GM12878 (cell line): ENCODE data around the gene RABL3. TPM values are rescaled to one million over a fixed set of nuclear protein-coding genes. Genes with fewer than 3 reads are reported as not detected.
A peak's percentile ranks its signal among the peaks of the same experiment; 100 is the strongest.

Experiments used
- ATAC-seq: fragments of 200-7000 bp; cut with Tn5 transposase; 3 replicates; pipeline ENCODE4 v1.9.1; 2020; ENCODE audit warnings: mild to moderate bottlenecking, moderate library complexity
- BruUV-seq: library from RNA; stranded (reverse); fragments of 400-500 nt; replicated peaks from 2 replicates; lab custom pipeline; 2021; lab: Mats Ljungman, UMichigan
- CTCF ChIA-PET: fragments of 300-600 bp; sonication (Branson Sonifier 250); formaldehyde crosslinking; extraction: SDS; loops from one replicate; lab custom pipeline; 2021; ENCODE audit warnings: inconsistent platforms; lab: Yijun Ruan, JAX
- POLR2A ChIA-PET: fragments of 350-600 bp; formaldehyde crosslinking; extraction: SDS; loops from one replicate; lab custom pipeline; 2021; ENCODE audit warnings: inconsistent platforms; lab: Charles Lee
- RAD21 ChIA-PET: fragments of 300-600 bp; sonication (Branson Sonifier 250); formaldehyde crosslinking; loops from one replicate; lab custom pipeline; 2023; ENCODE audit warnings: antibody characterized with exemption; ENCODE audit not compliant: unreplicated experiment; lab: Charles Lee
- SMC1A ChIA-PET: fragments of 300-600 bp; sonication (Branson Sonifier 250); formaldehyde crosslinking; loops from one replicate; lab custom pipeline; 2023; ENCODE audit not compliant: unreplicated experiment, uncharacterized antibody; lab: Charles Lee
- DNase-seq: peaks from one replicate; pipeline ENCODE4 v3.0.0-alpha.2; 2011; ENCODE audit warnings: low read depth, low spot score
- FAIRE-seq: peaks from 3 replicates; lab custom pipeline; 2011; peaks lifted over from hg19 to GRCh38; lab: Jason Lieb, UNC
- H2AFZ ChIP-seq: 2 replicates; pipeline ENCODE4 v1.6.0; 2011; ENCODE audit warnings: low read depth, low read length, control low read depth; ENCODE audit not compliant: control insufficient read depth
- H3K27ac ChIP-seq: 2 replicates; pipeline ENCODE4 v1.5.1; 2011; ENCODE audit warnings: control low read depth; ENCODE audit not compliant: control insufficient read depth, insufficient read depth
- H3K27me3 ChIP-seq, 2 experiments: replicated peaks in 1 of 2; 2 replicates each; pipeline versions ENCODE4 v1.6.0 to v1.6.1; 2011; ENCODE audit warnings: low read length in 1 of 2; ENCODE audit not compliant: control insufficient read depth in 2 of 2, insufficient read depth in 2 of 2
- H3K36me3 ChIP-seq, 2 experiments: 2 replicates each; pipeline ENCODE4 v1.5.1; 2011; ENCODE audit warnings: low read length in 1 of 2; ENCODE audit not compliant: control insufficient read depth in 2 of 2, insufficient read depth in 2 of 2
- H3K4me1 ChIP-seq: 2 replicates; pipeline ENCODE4 v1.6.1; 2011; ENCODE audit warnings: mild to moderate bottlenecking, low read length, moderate library complexity, mixed read lengths; ENCODE audit not compliant: control insufficient read depth, insufficient read depth
- H3K4me2 ChIP-seq: 2 replicates; pipeline ENCODE4 v1.6.0; 2011; ENCODE audit warnings: control low read depth; ENCODE audit not compliant: control insufficient read depth, insufficient read depth
- H3K4me3 ChIP-seq: fragments of 200-600 bp; sonication (generic); 2 replicates; pipeline ENCODE4 v1.5.1; 2016
- H3K79me2 ChIP-seq: 2 replicates; pipeline ENCODE4 v1.6.0; 2011; ENCODE audit warnings: low read length; ENCODE audit not compliant: control insufficient read depth, insufficient read depth
- H3K9ac ChIP-seq: 2 replicates; pipeline ENCODE4 v1.8.0; 2011; ENCODE audit warnings: low read length, control low read depth, mixed read lengths; ENCODE audit not compliant: control insufficient read depth, insufficient read depth
- H3K9me3 ChIP-seq: replicated peaks from 3 replicates; pipeline ENCODE4 v1.5.1; 2011; ENCODE audit warnings: mild to moderate bottlenecking, low read length; ENCODE audit not compliant: control insufficient read depth, insufficient read depth
- H4K20me1 ChIP-seq: 2 replicates; pipeline ENCODE4 v1.6.0; 2011; ENCODE audit not compliant: control insufficient read depth, insufficient read depth
- ASH2L ChIP-seq: fragments of 300-600, 200-600 bp; sonication (generic); IDR thresholded peaks from 2 replicates; pipeline ENCODE4 v1.6.1; 2017; ENCODE audit warnings: low read depth, mild to moderate bottlenecking, borderline replicate concordance
- CREM ChIP-seq: IDR thresholded peaks from 2 replicates; pipeline ENCODE4 v1.6.1; 2014; ENCODE audit warnings: antibody characterized with exemption, low read depth
- EED ChIP-seq: sonication (generic); IDR thresholded peaks from 2 replicates; pipeline ENCODE4 v1.6.1; 2016; ENCODE audit warnings: antibody characterized with exemption, low read depth
- EGR1 ChIP-seq, 2 experiments: IDR thresholded peaks; 1 replicate in 1 of 2; 2 replicates in 1 of 2; pipeline ENCODE4 v1.6.1; 2011 to 2012; ENCODE audit warnings: low read depth in 2 of 2, low read length in 2 of 2, borderline replicate concordance in 1 of 2, mild to moderate bottlenecking in 1 of 2, moderate library complexity in 1 of 2
- ESRRA ChIP-seq: IDR thresholded peaks from 2 replicates; pipeline ENCODE4 v1.6.1; 2012; ENCODE audit warnings: mild to moderate bottlenecking, low read length, improper control_type of control experiment
- JUNB ChIP-seq: IDR thresholded peaks from 2 replicates; pipeline ENCODE4 v1.6.1; 2016; ENCODE audit warnings: antibody characterized with exemption, mild to moderate bottlenecking
- MEF2A ChIP-seq: IDR thresholded peaks from 2 replicates; pipeline ENCODE4 v1.6.1; 2011; ENCODE audit warnings: low read depth, mild to moderate bottlenecking, low read length, moderate library complexity; ENCODE audit not compliant: insufficient read depth
- NFIC ChIP-seq: IDR thresholded peaks from 2 replicates; pipeline ENCODE4 v1.6.1; 2012; ENCODE audit warnings: low read depth, mild to moderate bottlenecking, inconsistent platforms, low read length, moderate library complexity
- NFXL1 ChIP-seq: fragments of 450-650 bp; IDR thresholded peaks from 2 replicates; pipeline ENCODE4 v1.6.1; 2017; ENCODE audit warnings: antibody characterized with exemption, mild to moderate bottlenecking, borderline replicate concordance
- NFYB ChIP-seq: IDR thresholded peaks from 2 replicates; pipeline ENCODE4 v1.6.1; 2011; ENCODE audit warnings: low read depth, mild to moderate bottlenecking, low read length, improper control_type of control experiment, moderate library complexity; ENCODE audit not compliant: insufficient read depth
- SREBF1 ChIP-seq: IDR thresholded peaks from 2 replicates; pipeline ENCODE4 v1.6.1; 2012; ENCODE audit warnings: mild to moderate bottlenecking, low read length
- TCF12 ChIP-seq: IDR thresholded peaks from 2 replicates; pipeline ENCODE4 v1.6.1; 2011; ENCODE audit warnings: low read depth, mild to moderate bottlenecking, low read length
- TCF7 ChIP-seq: IDR thresholded peaks from 2 replicates; pipeline ENCODE4 v1.6.1; 2014; ENCODE audit warnings: antibody characterized with exemption, borderline replicate concordance
- ZBED1 ChIP-seq: IDR thresholded peaks from 2 replicates; pipeline ENCODE4 v1.6.1; 2016; ENCODE audit warnings: borderline replicate concordance
- WGBS: methylation state at CpG from one replicate; pipeline ENCODE4 v1.1.6; 2016; ENCODE audit warnings: low lambda C conversion rate; ENCODE audit not compliant: insufficient replicate concordance, insufficient coverage; ENCODE audit errors: missing lambda C conversion rate; 5-methylcytosine and 5-hydroxymethylcytosine counted together
- in situ Hi-C: fragments of 300-500 bp; cut with MboI; formaldehyde crosslinking; loops from 9 replicates; pipeline ENCODE4 v1.14.3; 2018; ENCODE audit warnings: mixed read lengths
- intact Hi-C: fragments of 100-400 bp; cut with micrococcal nuclease; formaldehyde crosslinking; loops from one replicate; pipeline ENCODE4 v1.14.2; 2022; ENCODE audit not compliant: unreplicated experiment
- polyA plus RNA-seq, 11 experiments: library from polyadenylated mRNA; depleted of rRNA in 4 of 11; unstranded in 6 of 11; stranded (reverse) in 5 of 11; fragments of >200 nt; fragmentation: Nextera tagmentation in 4 of 11; fragmentation: Illumina TruSeq in 1 of 11; extraction: Ambion mirVana in 4 of 11; extraction: Trizol in 1 of 11; gene quantifications; 1 replicate in 1 of 11; 2 replicates in 10 of 11; pipeline versions ENCODE4 v1.2.1 to v1.2.3, GENCODE V29; 2011 to 2016; ENCODE audit warnings: inconsistent platforms in 2 of 11, missing spikeins in 2 of 11, low read depth in 1 of 11
- total RNA-seq, 4 experiments: library from RNA; depleted of rRNA in 3 of 4; stranded (reverse); fragments of >200 nt in 3 of 4; fragmentation: Illumina TruSeq in 1 of 4; extraction: Trizol in 1 of 4; gene quantifications; 2 replicates each; pipeline versions ENCODE4 v1.2.1 to v1.2.3, GENCODE V29; 2013 to 2021
- TF ChIP-seq, protein P1 (sequence below): fragments of 450-650 bp; IDR thresholded peaks from 2 replicates; pipeline ENCODE4 v1.6.1; 2017; ENCODE audit warnings: mild to moderate bottlenecking
- TF ChIP-seq, protein P2 (sequence below): IDR thresholded peaks from 2 replicates; pipeline ENCODE4 v1.6.1; 2012; ENCODE audit warnings: low read length, inconsistent platforms

RABL3 gene
- total and polyA plus RNA-seq, 10 of the 15 experiments (the other 5 are each of a cell fraction or from before 2014, with no cell fraction given) = 10.5 to 38.0 (median 25.2) TPM

DNA sequence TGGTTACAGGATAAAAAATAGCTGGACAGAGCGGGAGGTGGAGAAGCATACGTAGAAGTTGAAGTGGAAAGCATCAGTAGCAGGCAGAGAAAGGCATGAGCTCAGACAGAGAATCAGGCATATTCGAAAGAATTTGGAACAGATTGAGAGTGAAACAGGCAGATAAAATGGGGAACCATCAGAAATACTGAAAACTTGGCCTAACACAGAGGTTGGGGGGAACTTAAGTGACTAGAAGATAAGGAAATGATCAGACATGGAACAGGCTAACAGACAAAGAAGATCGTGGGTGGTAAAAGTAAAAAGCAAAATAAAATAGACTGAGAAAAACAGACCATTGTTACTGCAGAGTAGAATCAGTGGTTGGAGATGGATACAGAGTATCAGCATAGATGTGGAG is 33.1 kb upstream of the RABL3 start:
- Histone ChIP-seq H3K27me3 (no peaks in the 10 kb centered on the region), H3K4me3 (no peak overlapping the region), H3K9ac (no peak overlapping the region), H3K36me3 (peaks cover 0 to 6% of the 10 kb centered on the region in 2 experiments; a peak in 2 of 4 replicates), H3K79me2 (no peaks in the 10 kb centered on the region), H2AFZ (no peak overlapping the region), H4K20me1 (no peaks in the 10 kb centered on the region), H3K9me3 (no peaks in the 10 kb centered on the region; the same call in 2 of the 3 replicates), H3K27ac (no peak overlapping the region), H3K4me1 (peaks cover 3% of the 10 kb centered on the region; the same call in 1 of the 2 replicates), H3K4me2 (no peak overlapping the region)
- ATAC-seq = no peak
- ChIA-PET CTCF (no interaction called here), SMC1A (interaction anchor here (1.1 to 1.7 kb wide), 2 partner anchors 10 to 358 kb away, joined by 4 to 7 read pairs; no protein-coding TSS in a partner anchor), POLR2A (interaction anchor here (0.6 to 0.9 kb wide), 2 partner anchors 180 to 195 kb away, joined by 3 read pairs; no protein-coding TSS in a partner anchor), RAD21 (no interaction called here)
- BruUV-seq = no TSS peak
- DNase-seq = no peak
- WGBS = 98% methylated on average over 3 of the region's 4 CpGs
- no peak for FAIRE-seq
- intact Hi-C loops = no loop called here
- in situ Hi-C loops = no loop called here
- no peak for TF ChIP-seq SREBF1
- TF ChIP-seq, protein P1, sequence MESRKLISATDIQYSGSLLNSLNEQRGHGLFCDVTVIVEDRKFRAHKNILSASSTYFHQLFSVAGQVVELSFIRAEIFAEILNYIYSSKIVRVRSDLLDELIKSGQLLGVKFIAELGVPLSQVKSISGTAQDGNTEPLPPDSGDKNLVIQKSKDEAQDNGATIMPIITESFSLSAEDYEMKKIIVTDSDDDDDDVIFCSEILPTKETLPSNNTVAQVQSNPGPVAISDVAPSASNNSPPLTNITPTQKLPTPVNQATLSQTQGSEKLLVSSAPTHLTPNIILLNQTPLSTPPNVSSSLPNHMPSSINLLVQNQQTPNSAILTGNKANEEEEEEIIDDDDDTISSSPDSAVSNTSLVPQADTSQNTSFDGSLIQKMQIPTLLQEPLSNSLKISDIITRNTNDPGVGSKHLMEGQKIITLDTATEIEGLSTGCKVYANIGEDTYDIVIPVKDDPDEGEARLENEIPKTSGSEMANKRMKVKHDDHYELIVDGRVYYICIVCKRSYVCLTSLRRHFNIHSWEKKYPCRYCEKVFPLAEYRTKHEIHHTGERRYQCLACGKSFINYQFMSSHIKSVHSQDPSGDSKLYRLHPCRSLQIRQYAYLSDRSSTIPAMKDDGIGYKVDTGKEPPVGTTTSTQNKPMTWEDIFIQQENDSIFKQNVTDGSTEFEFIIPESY = no peak
- no peak for TF ChIP-seq ZBED1
- TF ChIP-seq TCF12 = no peak
- no peak for TF ChIP-seq CREM

GRCh38 chr3:120773932-120774331 is 31.6 kb upstream of the RABL3 start:
- no TSS peak for BruUV-seq
- DNase-seq = no peak
- H2AFZ ChIP-seq = no peak overlapping the region
- no peaks in the 10 kb centered on the region for H3K27me3 ChIP-seq
- ChIA-PET CTCF (interaction anchor here (1.1 to 1.9 kb wide), 3 partner anchors 9 to 32 kb away, joined by 3 to 14 read pairs (median 5); no protein-coding TSS in a partner anchor), RAD21 (no interaction called here), POLR2A (interaction anchor here (1.3 kb wide), 1 partner anchor 11 kb away, joined by 4 read pairs; no protein-coding TSS in a partner anchor), SMC1A (interaction anchor here (0.7 kb wide), 1 partner anchor 10 kb away, joined by 3 read pairs; no protein-coding TSS in a partner anchor)
- no peaks in the 10 kb centered on the region for H4K20me1 ChIP-seq
- no peak overlapping the region for H3K27ac ChIP-seq
- peaks cover 0 to 6% of the 10 kb centered on the region in 2 experiments; a peak in 2 of 4 replicates for H3K36me3 ChIP-seq
- ATAC-seq = peak; percentile 82
- H3K9ac ChIP-seq = no peak overlapping the region
- H3K4me2 ChIP-seq = no peak overlapping the region
- no peaks in the 10 kb centered on the region for H3K9me3 ChIP-seq
- in situ Hi-C loops (no loop called here), intact Hi-C loops (no loop called here)
- H3K4me1 ChIP-seq = no peaks in the 10 kb centered on the region
- H3K79me2 ChIP-seq = peaks cover 3% of the 10 kb centered on the region; the same call in 1 of the 2 replicates
- H3K4me3 ChIP-seq = no peak overlapping the region
- FAIRE-seq = peak; percentile 31
- TF ChIP-seq EGR1 (IDR thresholded peaks at IDR 0.05; ENCODE audit: borderline replicate concordance in 1 of 2, low read depth in 2 of 2, low read length in 2 of 2) = no peak
- TF ChIP-seq, protein P2, sequence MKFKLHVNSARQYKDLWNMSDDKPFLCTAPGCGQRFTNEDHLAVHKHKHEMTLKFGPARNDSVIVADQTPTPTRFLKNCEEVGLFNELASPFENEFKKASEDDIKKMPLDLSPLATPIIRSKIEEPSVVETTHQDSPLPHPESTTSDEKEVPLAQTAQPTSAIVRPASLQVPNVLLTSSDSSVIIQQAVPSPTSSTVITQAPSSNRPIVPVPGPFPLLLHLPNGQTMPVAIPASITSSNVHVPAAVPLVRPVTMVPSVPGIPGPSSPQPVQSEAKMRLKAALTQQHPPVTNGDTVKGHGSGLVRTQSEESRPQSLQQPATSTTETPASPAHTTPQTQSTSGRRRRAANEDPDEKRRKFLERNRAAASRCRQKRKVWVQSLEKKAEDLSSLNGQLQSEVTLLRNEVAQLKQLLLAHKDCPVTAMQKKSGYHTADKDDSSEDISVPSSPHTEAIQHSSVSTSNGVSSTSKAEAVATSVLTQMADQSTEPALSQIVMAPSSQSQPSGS = peak; percentile 76
- peak; percentile 33; the same call in 1 of the 2 replicates for TF ChIP-seq CREM
- TF ChIP-seq ESRRA = no peak
- 0 out of 2 replicates have a peak, but pooled peaks have one; percentile 32 for TF ChIP-seq EED
- TF ChIP-seq TCF7 = peak; percentile 81
- TF ChIP-seq ASH2L = no peak
- TF ChIP-seq NFYB = no peak
- TF ChIP-seq JUNB = peak; percentile 68
- peak; percentile 84 for TF ChIP-seq NFIC
- peak; percentile 73; the same call in 1 of the 2 replicates for TF ChIP-seq MEF2A
- no peak for TF ChIP-seq NFXL1
